ENCODE measurements around the gene SPTSSB. TPM values are rescaled to one million over a fixed set of nuclear protein-coding genes. Genes with fewer than 3 reads are reported as not detected.

The SPTSSB gene
- polyA plus RNA-seq, 4 donors = 0.19 to 0.96 TPM; not detected in 2

- no peak for DNase-seq
- WGBS, 3 donors = 85 to 95% (median 93%) methylated on average over 1 of the region's 1 CpG
- peaks cover 0 to 3% (median 0%) of the 10 kb centered on the region in 3 donors for H3K4me1 ChIP-seq (ENCODE audit: control insufficient read depth in 3 of 3, insufficient read depth in 2 of 3, low read depth in 1 of 3, low read length in 2 of 3)
- H3K36me3 ChIP-seq (ENCODE audit: control insufficient read depth in 3 of 3, insufficient read depth in 2 of 3, low read depth in 1 of 3, low read length in 3 of 3) = no peaks in the 10 kb centered on the region
- H3K27ac ChIP-seq (ENCODE audit: low read depth in 1 of 3, low read length in 2 of 3) = no peak overlapping the region
- H3K27me3 ChIP-seq (ENCODE audit: control insufficient read depth in 3 of 3, insufficient read depth in 3 of 3, low read length in 3 of 3) = no peaks in the 10 kb centered on the region
- H3K4me3 ChIP-seq (ENCODE audit: low read depth in 1 of 3, low read length in 3 of 3) = no peak overlapping the region
- H3K9me3 ChIP-seq (ENCODE audit: control insufficient read depth in 2 of 2, insufficient read depth in 1 of 2, low read depth in 1 of 2, low read length in 1 of 2) = peaks cover 0 to 6% of the 10 kb centered on the region in 2 donors
- no peak for FAIRE-seq
Measured at GRCh38 chr3:161320837-161321236, 50.5 kb downstream of the SPTSSB start.

GRCh38 chr3:161319867-161320266, 51.5 kb downstream of the SPTSSB start:
- no peak for FAIRE-seq
- Histone ChIP-seq H3K9me3 (ENCODE audit: control insufficient read depth in 2 of 2, insufficient read depth in 1 of 2, low read depth in 1 of 2, low read length in 1 of 2) (peaks cover 0 to 6% of the 10 kb centered on the region in 2 donors), H3K4me1 (ENCODE audit: control insufficient read depth in 3 of 3, insufficient read depth in 2 of 3, low read depth in 1 of 3, low read length in 2 of 3) (peaks cover 0 to 3% (median 0%) of the 10 kb centered on the region in 3 donors), H3K36me3 (ENCODE audit: control insufficient read depth in 3 of 3, insufficient read depth in 2 of 3, low read depth in 1 of 3, low read length in 3 of 3) (no peaks in the 10 kb centered on the region), H3K4me3 (ENCODE audit: low read depth in 1 of 3, low read length in 3 of 3) (no peak overlapping the region), H3K27me3 (ENCODE audit: control insufficient read depth in 3 of 3, insufficient read depth in 3 of 3, low read length in 3 of 3) (no peaks in the 10 kb centered on the region), H3K27ac (ENCODE audit: low read depth in 1 of 3, low read length in 2 of 3) (no peak overlapping the region)
- no peak for DNase-seq
- WGBS, 3 donors = 75 to 85% (median 83%) methylated on average over 3 of the region's 3 CpGs

GRCh38 chr3:161317077-161317476, 54.2 kb downstream of the SPTSSB start:
- H3K27me3 ChIP-seq (ENCODE audit: control insufficient read depth in 3 of 3, insufficient read depth in 3 of 3, low read length in 3 of 3) = no peaks in the 10 kb centered on the region
- peaks cover 0 to 3% (median 0%) of the 10 kb centered on the region in 3 donors for H3K4me1 ChIP-seq (ENCODE audit: control insufficient read depth in 3 of 3, insufficient read depth in 2 of 3, low read depth in 1 of 3, low read length in 2 of 3)
- H3K27ac ChIP-seq (ENCODE audit: low read depth in 1 of 3, low read length in 2 of 3) = no peak overlapping the region
- no peak overlapping the region for H3K4me3 ChIP-seq (ENCODE audit: low read depth in 1 of 3, low read length in 3 of 3)
- H3K36me3 ChIP-seq (ENCODE audit: control insufficient read depth in 3 of 3, insufficient read depth in 2 of 3, low read depth in 1 of 3, low read length in 3 of 3) = no peaks in the 10 kb centered on the region
- WGBS, 3 donors = 51 to 77% (median 62%) methylated on average over 2 of the region's 2 CpGs
- DNase-seq (no peak), FAIRE-seq (no peak)
- H3K9me3 ChIP-seq (ENCODE audit: control insufficient read depth in 2 of 2, insufficient read depth in 1 of 2, low read depth in 1 of 2, low read length in 1 of 2) = peaks cover 0 to 6% of the 10 kb centered on the region in 2 donors

GRCh38 chr3:161316006-161316689, 55.2 kb downstream of the SPTSSB start:
- H3K36me3 ChIP-seq (ENCODE audit: control insufficient read depth in 3 of 3, insufficient read depth in 2 of 3, low read depth in 1 of 3, low read length in 3 of 3) = no peaks in the 10 kb centered on the region
- FAIRE-seq = no peak
- H3K27me3 ChIP-seq (ENCODE audit: control insufficient read depth in 3 of 3, insufficient read depth in 3 of 3, low read length in 3 of 3) = no peaks in the 10 kb centered on the region
- H3K4me1 ChIP-seq (ENCODE audit: control insufficient read depth in 3 of 3, insufficient read depth in 2 of 3, low read depth in 1 of 3, low read length in 2 of 3) = peaks cover 0 to 3% (median 0%) of the 10 kb centered on the region in 3 donors
- H3K27ac ChIP-seq (ENCODE audit: low read depth in 1 of 3, low read length in 2 of 3) = peak overlapping the region in 1 of 3 donors; percentile 52
- peak in 1 of 2 donors; percentile 32 for DNase-seq
- H3K9me3 ChIP-seq (ENCODE audit: control insufficient read depth in 2 of 2, insufficient read depth in 1 of 2, low read depth in 1 of 2, low read length in 1 of 2) = peaks cover 0 to 6% of the 10 kb centered on the region in 2 donors
- 35 to 76% (median 60%) methylated on average over 3 of the region's 3 CpGs for WGBS, 3 donors
- H3K4me3 ChIP-seq (ENCODE audit: low read depth in 1 of 3, low read length in 3 of 3) = no peak overlapping the region

DNA sequence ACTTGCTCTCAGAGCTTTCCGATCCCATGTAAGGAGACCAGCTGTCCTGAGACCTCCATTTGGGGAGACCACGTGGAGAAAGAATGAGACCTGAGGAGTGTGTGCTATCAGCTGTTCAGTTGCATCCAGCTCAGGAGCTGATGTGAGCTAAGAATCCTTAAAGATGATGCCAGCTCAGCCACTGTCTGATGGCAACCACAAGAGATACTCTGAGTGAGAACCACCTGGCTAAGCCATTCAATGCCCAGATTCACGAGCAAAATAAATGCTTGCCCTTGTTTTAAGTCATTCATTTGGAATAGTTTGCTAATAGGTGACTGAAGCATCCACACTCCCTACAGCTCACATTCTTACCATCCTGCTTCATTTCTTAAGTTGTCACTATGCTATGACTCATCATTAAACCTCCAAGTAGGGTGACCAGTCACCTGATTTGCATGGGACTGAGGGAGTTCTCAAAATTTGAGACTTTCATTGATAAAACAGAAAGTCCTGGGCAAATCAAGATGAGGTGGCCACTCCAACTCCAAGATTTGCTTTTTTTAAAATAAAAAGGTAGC, 56.4 kb downstream of the SPTSSB start:
- Histone ChIP-seq H3K4me3 (ENCODE audit: low read depth in 1 of 3, low read length in 3 of 3) (no peak overlapping the region), H3K4me1 (ENCODE audit: control insufficient read depth in 3 of 3, insufficient read depth in 2 of 3, low read depth in 1 of 3, low read length in 2 of 3) (peaks cover 0 to 3% (median 0%) of the 10 kb centered on the region in 3 donors), H3K9me3 (ENCODE audit: control insufficient read depth in 2 of 2, insufficient read depth in 1 of 2, low read depth in 1 of 2, low read length in 1 of 2) (peaks cover 0 to 4% of the 10 kb centered on the region in 2 donors), H3K27ac (ENCODE audit: low read depth in 1 of 3, low read length in 2 of 3) (no peak overlapping the region), H3K27me3 (ENCODE audit: control insufficient read depth in 3 of 3, insufficient read depth in 3 of 3, low read length in 3 of 3) (no peaks in the 10 kb centered on the region), H3K36me3 (ENCODE audit: control insufficient read depth in 3 of 3, insufficient read depth in 2 of 3, low read depth in 1 of 3, low read length in 3 of 3) (no peaks in the 10 kb centered on the region)
- WGBS, 3 donors = 81 to 90% (median 84%) methylated on average over 3 of the region's 3 CpGs
- FAIRE-seq (no peak), DNase-seq (no peak)

DNA sequence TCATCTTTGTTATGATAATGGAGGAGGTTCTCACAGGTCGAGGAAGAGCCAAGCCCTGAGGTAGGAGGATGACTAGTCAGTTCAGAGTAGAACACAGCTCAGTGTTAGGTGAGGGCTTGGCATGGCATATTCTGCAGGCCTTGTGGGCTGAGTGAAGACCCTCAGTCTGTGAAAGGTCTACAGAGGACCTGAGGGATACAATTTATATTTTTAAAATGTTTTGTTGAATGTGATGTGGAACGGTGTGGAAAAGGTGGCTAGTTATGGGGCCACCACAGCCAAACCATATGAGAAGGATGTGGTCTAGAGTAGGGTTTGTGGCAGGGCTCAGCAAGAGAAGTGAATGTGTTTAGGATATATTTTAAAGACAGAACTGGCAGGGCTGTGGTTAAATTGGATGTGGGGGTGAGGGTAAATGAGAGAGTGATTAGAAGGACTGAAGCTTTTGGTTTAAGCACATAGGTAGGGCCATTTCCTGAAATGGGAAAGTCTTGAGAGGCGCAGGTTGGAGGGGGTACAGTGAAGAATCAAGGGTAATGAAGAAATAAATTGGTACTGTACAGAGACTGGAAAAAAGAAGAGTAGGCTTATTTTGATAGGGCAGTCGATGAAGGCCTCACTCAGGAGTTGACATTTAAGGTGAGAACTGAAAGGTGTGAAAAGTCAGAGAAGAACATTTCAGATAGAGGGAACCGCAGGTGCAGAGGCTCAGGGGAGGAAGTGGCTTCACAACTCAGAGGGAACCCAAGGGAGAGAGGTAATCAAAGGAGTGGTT, 60.5 kb downstream of the SPTSSB start:
- no peak for FAIRE-seq
- H3K4me3 ChIP-seq (ENCODE audit: low read depth in 1 of 3, low read length in 3 of 3) = no peak overlapping the region
- 56 to 58% (median 56%) methylated on average over 5 of the region's 5 CpGs for WGBS, 3 donors
- H3K27ac ChIP-seq (ENCODE audit: low read depth in 1 of 3, low read length in 2 of 3) = no peak overlapping the region
- no peaks in the 10 kb centered on the region for H3K36me3 ChIP-seq (ENCODE audit: control insufficient read depth in 3 of 3, insufficient read depth in 2 of 3, low read depth in 1 of 3, low read length in 3 of 3)
- H3K4me1 ChIP-seq (ENCODE audit: control insufficient read depth in 3 of 3, insufficient read depth in 2 of 3, low read depth in 1 of 3, low read length in 2 of 3) = no peaks in the 10 kb centered on the region
- H3K27me3 ChIP-seq (ENCODE audit: control insufficient read depth in 3 of 3, insufficient read depth in 3 of 3, low read length in 3 of 3) = no peaks in the 10 kb centered on the region
- no peaks in the 10 kb centered on the region for H3K9me3 ChIP-seq (ENCODE audit: control insufficient read depth in 2 of 2, insufficient read depth in 1 of 2, low read depth in 1 of 2, low read length in 1 of 2)
- DNase-seq = peak; percentile 14 to 60

GRCh38 chr3:161305095-161305991, 66.0 kb downstream of the SPTSSB start:
- H3K4me3 ChIP-seq (ENCODE audit: low read depth in 1 of 3, low read length in 3 of 3) = no peak overlapping the region
- H3K9me3 ChIP-seq (ENCODE audit: control insufficient read depth in 2 of 2, insufficient read depth in 1 of 2, low read depth in 1 of 2, low read length in 1 of 2) = no peaks in the 10 kb centered on the region
- no peak overlapping the region for H3K27ac ChIP-seq (ENCODE audit: low read depth in 1 of 3, low read length in 2 of 3)
- 87 to 94% (median 89%) methylated on average over 2 of the region's 2 CpGs for WGBS, 3 donors
- no peaks in the 10 kb centered on the region for H3K36me3 ChIP-seq (ENCODE audit: control insufficient read depth in 3 of 3, insufficient read depth in 2 of 3, low read depth in 1 of 3, low read length in 3 of 3)
- FAIRE-seq = no peak
- DNase-seq = peak; percentile 5 to 13
- H3K27me3 ChIP-seq (ENCODE audit: control insufficient read depth in 3 of 3, insufficient read depth in 3 of 3, low read length in 3 of 3) = no peaks in the 10 kb centered on the region
- no peaks in the 10 kb centered on the region for H3K4me1 ChIP-seq (ENCODE audit: control insufficient read depth in 3 of 3, insufficient read depth in 2 of 3, low read depth in 1 of 3, low read length in 2 of 3)

GRCh38 chr3:161296814-161297213, 74.5 kb downstream of the SPTSSB start:
- no peaks in the 10 kb centered on the region for H3K36me3 ChIP-seq (ENCODE audit: control insufficient read depth in 3 of 3, insufficient read depth in 2 of 3, low read depth in 1 of 3, low read length in 3 of 3)
- no peak for FAIRE-seq
- H3K4me3 ChIP-seq (ENCODE audit: low read depth in 1 of 3, low read length in 3 of 3) = no peak overlapping the region
- H3K27me3 ChIP-seq (ENCODE audit: control insufficient read depth in 3 of 3, insufficient read depth in 3 of 3, low read length in 3 of 3) = no peaks in the 10 kb centered on the region
- no peaks in the 10 kb centered on the region for H3K4me1 ChIP-seq (ENCODE audit: control insufficient read depth in 3 of 3, insufficient read depth in 2 of 3, low read depth in 1 of 3, low read length in 2 of 3)
- no peak overlapping the region for H3K27ac ChIP-seq (ENCODE audit: low read depth in 1 of 3, low read length in 2 of 3)
- WGBS, 3 donors = 78 to 89% (median 85%) methylated on average over 3 of the region's 3 CpGs
- peaks cover 0 to 7% of the 10 kb centered on the region in 2 donors for H3K9me3 ChIP-seq (ENCODE audit: control insufficient read depth in 2 of 2, insufficient read depth in 1 of 2, low read depth in 1 of 2, low read length in 1 of 2)
- no peak for DNase-seq
